ENCODE measurements around the gene FAM110A.
A peak's percentile ranks its signal among the peaks of the same experiment; 100 is the strongest.
"Not testable (repeated sequence)": the region's sequence is repeated elsewhere in the genome, so short reads cannot be mapped to it uniquely, and the experiment has no call there.

FAM110A gene

DNA sequence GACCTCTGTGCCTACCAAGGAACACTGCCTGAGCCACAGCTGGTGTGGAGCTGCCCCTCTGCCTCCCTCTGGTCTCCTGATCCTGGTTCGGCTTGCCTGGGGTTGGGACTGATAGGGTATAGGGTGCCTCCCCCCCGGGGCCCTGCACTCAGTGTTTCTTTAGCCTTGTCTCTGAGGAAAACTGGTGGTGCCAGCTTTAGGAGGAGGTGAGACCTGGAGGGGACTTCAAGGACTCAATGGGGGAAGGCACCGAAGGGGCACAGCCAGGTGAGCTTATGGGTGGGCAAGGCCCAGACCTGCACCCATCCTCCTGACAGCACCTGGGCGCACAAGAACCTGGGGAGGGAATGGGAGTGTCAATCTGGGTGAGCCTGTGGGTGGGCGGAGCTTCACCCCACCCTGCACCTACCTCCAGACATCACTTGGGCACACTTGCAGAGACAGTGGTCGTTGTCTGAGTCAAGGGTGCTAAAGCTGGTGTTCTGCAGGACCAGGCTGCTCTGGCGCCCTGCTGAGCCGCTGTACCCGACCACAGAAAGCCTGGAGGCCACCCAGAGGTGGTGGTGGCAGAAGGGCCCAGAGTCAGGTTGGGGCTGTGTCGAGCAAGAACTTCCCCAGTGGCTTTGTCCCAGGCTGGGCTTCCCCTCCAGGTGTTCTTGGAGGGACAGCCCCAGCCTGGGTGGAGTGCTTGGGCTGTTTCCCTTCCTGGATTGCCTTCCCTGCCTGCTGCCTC, 40.5 kb downstream of the FAM110A start:
- no peak for DNase-seq (ENCODE audit: low read depth in 2 of 2)

DNA sequence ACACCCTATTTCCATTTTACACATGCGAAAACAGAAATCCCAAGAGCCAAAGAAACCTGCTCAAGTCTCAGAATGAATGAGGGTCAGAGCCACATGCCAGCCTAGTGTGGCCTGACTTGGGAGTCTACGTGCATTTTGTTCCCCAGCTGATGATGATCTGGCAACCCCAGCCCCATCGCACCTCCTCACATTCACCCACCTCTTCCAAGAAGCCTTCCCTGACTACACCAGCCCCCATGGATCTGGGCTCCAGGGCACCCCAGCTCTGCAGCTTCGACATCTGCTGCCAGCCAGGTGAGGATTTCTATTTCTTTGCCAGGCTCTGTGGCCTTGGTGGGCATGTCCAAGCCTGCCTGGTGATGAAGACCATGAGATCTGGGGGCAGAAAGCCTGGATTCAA, 41.6 kb downstream of the FAM110A start:
- no peak for DNase-seq (ENCODE audit: low read depth in 2 of 2)

DNA sequence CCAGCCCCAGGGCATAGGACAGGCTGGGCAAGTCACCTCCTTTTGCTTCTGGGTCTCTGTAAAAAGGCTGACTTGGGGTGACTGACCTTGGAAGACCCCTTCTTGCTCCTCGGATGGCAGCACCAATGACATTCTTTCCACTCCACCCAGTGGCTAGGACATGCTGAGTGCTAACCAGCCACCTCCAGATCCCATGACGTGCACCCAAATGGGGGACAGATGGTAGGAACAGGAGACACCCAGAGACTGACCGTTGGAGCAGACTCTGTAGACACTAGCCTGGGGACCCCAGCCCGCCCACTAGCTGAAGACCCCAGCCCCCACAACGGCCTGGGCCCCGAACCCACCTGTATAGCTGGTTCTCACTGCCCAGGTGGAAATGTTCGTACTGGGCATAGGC, 44.3 kb downstream of the FAM110A start:
- no peak for DNase-seq (ENCODE audit: low read depth in 2 of 2)

DNA sequence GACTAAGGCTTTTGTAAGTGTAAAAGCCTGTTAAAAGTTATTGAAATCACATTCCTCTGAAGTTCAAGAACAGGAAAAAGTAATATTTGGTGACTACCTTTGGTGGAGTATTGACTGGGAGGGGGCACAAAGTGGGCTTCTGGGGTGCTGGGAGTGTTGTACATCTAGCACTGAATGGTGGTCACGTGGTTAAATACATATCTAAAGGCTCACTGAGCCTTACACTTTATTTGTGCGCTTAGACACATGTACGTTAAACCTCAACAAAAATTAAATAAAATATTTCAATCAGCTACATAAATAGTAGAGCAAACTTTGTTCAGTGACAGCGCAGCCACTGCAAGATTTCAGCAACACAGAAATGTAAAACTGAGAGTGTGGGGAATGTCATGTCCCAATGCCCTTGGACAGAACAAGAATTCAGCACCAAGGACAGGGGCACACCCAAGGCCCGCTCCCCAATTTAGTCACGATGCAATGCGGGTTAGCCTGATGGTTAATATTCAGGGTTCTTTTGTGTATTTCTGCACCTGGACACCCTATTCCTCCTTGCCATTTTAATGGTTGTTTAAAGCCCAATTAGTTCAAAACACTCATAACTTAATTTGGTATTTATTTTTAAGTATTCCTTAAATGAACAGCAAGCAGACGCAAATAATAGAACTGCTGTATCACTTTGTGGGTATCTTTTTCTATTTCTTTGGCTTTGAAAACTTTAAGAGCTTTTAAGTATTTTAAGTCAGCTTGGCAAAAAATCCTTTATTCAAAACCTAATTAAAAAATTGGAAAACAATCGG, 45.2 kb downstream of the FAM110A start:
- DNase-seq (ENCODE audit: low read depth in 2 of 2) = no peak

DNA sequence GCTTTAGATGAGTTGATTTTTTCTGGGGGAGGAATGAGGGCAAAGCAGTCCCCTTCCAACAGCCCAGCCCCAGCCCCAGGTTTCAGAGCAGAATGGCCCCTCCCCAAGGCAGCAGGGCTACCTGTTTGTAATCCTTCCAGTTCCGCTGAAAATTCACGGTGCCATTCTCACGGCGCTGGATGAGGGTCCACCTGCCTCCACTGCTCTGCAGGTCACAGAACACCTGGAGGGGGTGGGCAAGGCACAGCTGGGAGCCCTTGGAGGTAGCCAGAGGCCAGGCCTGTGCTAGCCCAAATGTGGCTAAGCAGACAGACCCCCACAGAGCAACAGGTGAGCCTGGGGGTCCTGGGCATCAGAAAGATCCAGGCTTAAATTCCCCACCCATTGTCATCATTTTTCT, 46.1 kb downstream of the FAM110A start:
- no peak for DNase-seq (ENCODE audit: low read depth in 2 of 2)

DNA sequence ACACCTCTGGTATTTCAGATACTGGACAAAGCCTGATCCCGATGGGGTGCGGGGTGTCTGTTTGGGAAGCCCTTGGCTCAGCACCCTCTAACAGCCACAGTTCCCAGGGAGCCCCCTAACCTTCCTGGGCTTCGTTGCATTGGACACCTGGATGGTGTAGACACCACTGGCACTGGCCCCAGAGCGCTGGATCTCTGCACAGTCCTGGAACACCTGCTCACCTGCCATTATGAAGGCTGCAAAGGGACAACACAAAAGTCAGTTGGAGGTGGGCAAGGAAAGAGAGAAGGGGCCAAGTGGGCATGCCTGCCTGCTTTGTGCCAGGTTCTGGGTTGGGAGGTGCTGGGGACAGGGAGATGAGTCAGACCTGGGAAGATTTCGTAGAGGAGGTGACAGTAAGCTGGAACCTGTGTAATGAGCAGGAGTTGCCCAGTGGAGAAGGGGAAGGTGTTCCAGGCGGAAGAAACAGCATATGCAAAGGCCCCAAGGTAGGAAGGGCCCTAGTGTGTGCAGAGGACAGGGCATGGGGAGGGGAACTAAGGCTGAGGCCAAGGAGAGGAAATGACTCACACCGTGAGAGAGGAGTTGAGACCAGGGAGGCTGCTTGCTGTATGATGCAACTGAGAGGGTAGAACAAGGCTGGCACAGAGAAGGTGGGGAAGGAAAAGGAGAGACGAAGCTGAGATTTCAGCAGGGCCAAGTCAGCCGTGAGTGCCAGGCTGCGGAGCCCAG, 47.7 kb downstream of the FAM110A start:
- peak in 1 of 2 donors; percentile 10 for DNase-seq (ENCODE audit: low read depth in 2 of 2)

DNA sequence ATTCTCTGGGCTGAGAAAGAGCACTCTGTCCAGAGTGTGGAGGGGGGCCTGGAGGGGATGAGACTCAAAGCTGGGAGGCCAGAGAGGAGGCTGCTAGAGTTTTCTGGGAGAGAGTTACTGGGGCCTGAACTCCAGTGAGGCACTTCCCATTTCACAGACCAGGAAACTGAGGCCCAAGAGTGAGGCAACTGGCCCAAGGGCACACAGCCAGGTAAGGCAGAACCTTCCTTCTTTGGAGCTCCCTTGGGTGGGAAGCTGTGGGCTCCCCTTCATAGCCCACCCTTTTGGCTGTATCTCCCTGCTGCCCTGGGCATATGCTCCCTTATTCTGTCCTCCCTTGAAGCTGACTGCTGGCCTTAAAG, 48.2 kb downstream of the FAM110A start:
- no peak for DNase-seq (ENCODE audit: low read depth in 2 of 2)

DNA sequence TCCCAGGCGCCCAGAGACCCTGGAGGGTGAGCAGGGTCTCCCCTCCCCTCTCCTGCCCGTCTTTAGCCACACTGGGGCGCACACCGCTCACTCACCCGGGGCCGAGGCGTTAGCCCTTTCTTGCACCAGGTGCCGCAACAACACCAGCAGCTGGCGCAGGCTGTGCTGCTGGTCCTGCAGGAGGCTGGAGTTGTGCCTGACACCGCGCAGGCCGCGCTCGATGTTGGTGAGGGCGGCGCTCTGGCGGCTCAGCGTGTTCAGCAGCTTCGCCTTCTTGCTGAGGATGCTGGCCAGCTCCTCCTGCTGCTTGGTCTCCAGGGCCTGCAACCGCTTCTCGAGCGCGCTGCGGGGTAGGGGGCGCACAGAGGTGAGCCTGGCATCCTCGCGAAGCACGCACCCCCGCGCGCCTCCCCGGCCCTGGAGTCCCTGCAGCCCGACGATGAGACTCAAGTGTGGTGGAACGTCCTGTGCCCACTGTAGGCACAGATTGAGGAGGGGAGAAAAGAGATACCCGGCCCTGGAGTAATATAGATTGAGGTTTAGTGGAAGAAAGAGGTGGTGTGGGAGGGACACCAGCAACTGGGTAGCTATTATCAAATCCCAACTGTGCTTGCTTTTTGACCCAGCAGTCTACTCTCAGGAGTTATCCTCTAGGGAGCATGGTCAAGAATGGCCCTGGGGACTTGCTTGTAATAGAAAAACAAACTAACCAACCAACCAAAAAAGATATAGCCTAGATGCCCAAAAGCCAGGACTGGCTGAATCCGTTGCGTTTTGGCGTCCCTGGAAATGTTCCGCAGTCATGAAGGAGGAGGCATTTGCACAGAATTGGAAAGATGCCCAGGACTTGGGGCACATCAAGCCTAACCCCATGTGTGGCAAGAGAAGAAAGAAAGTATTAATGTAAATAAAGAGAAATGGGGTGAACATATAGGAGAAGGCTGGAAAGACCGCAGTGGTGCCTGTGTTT, 51.8 kb downstream of the FAM110A start:
- no peak for DNase-seq (ENCODE audit: low read depth in 2 of 2)

DNA sequence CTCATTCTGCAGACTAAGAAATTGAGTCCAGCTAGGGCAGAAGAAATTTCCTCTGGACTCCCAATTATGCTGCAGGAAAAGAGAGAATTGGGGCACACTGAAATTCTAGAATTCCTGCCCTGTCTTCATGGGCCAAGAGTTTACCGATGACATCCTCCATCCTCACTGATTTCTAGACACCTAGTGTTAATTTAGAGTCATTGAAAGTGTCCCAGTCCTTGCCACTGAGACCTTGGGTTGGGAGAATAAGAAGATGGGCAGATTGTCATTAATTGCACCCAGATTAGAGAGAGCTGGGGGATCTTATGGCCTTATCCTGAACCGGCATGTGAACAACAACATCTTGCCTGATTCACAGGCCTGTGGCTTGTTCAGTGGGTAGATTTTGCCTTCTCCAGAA, 53.6 kb downstream of the FAM110A start:
- DNase-seq (ENCODE audit: low read depth in 2 of 2) = no peak

DNA sequence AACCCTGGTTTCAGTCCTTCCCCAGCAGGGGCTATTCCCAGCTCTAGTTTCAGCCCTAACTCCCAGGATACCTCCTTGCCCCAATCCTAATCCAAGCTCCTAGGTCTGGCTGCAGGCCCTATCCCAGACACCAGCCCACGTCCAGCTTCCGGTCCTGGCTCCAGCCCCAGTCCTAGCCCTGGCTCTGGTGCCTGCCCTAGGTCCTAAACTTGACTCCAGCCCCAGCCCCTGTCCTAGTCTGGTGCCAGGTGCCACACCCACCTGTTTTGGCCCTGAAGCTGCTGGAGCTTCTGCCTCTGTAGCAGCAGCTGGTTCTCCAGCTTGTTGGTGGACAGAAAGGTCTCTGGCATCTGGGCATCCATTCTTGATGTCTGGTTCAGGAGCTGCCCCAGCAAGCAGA, 54.5 kb downstream of the FAM110A start:
- DNase-seq (ENCODE audit: low read depth in 2 of 2) = no peak

DNA sequence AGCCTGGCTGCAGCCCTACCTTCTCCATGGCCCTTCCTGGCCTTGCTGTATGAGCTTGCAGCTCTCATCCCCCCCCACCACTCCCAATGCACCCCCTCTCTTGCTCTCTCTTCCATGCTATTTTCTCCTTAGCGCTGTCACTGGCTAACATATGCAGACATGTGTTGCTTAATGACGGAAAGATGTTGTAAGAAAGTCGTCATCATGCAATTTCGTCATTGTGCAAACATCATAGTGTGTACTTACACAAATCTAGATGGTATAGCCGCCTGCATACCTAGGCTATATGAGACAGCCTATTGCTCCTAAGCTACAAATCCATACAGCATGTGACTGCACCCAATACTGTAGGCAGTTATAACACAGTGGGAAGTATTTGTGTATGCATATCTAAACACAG, 55.6 kb downstream of the FAM110A start:
- DNase-seq (ENCODE audit: low read depth in 2 of 2) = no peak

DNA sequence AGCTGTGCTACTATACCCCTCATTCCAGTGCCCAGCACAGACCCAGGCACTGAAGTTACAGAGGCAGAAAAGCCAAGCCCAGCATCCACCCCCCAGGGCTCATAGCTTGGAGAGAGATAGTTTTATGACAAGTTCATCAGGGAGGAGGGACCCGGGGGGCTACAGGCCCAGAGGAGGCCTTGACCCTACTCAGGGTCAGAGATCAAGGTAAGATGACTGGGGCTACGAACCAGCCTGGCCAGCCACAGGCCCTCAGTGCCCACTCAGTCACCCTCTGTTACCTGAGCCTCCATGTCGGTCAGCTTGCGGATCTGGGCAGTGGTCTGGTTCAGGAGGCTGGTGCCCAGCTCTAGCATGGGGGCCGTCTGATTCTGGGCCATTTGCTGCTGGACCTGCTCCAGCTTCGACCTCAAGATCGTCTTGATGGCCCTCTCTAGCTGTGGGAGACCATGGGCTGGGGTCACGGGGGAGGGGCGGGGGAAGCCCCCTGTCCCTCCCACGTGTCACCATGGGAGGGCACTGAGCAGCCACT, 56.5 kb downstream of the FAM110A start:
- no peak for DNase-seq (ENCODE audit: low read depth in 2 of 2)

DNA sequence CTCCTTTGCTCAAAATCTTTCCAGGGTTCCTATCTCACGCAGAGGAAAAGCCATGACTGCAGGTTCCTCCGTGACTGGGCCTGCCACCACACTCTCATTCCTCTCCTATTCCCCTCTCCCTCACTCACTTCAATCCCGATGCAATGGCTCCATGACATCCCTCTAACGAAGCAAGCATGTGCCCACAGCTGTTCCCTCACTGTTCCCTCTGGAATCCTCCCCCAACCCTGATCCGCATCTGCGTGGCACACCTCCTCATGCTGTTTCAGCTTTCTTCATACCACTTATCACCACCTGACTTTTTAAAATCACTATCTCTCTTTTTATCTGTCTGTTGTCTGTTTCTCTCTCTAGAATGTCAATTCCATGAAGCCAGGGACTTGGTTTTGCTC, 57.1 kb downstream of the FAM110A start:
- no peak for DNase-seq (ENCODE audit: low read depth in 2 of 2)

DNA sequence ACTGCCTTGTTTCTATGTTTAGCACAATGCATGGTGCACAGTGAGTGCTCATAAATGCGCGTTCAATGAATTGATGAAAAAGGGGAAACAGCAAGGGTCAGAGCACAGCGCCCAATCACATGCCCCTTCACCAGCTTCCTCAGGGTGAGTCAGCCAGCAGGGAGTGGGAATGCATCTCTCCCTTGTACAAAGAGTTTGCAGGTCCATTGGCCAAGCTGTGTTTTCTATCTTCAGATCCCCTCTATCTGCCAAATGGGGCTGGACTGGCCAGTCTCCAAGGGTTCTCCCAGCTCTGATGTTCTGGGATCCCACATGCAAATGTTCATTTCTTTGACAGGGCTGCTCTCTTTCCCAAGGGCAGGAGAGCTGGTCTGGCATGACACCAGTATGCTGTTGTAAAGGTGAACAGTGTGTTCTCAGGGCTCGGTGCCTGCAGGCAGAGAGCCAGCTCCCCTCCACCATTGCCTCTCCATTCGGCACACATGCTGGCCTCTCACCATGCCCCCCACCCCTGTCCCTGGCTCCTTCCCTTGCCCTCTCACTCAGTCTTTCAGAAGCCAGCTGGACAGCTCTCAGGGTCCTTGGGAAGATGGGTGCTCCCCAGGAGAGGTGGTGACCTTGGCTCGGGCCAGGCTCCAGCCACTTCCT, 57.7 kb downstream of the FAM110A start:
- no peak for DNase-seq (ENCODE audit: low read depth in 2 of 2)

DNA sequence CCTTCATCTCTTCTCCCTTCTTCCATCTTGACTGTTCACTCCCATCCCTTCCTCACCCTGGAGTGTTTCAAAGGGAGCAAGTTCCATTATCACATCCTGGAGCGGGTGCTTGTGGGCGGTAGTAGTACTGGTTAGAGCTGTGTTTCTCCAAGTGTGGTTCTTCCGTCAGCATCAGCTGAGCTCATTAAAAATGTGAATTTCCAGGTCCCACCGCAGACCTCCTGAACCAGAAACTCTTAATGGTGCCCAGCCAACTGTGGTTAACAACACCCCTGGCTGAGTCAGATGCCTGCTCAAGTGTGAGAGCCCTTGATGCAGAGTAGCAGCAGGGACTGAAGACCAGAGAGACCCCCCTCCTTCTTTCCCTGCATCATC, 58.2 kb downstream of the FAM110A start:
- no peak for DNase-seq (ENCODE audit: low read depth in 2 of 2)

DNA sequence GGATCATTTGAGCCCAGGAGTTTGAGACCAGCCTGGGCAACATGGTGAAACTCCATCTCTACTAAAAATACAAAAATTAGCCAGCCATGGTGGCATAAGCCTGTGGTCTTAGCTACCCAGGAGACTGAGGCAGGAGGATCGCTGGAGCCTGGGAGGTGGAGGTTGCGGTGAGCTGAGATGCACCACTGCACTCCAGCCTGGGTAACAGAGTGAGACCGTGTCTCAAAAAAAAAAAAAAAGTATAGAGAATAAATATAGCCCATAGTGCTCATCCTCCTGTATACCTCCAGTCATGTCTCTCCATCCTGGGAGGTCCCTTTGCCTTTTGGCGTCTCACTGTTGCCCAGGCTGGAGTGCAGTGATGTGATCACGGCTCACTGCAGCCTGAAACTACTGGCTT, 58.9 kb downstream of the FAM110A start:
- not testable (repeated sequence) for DNase-seq (ENCODE audit: low read depth in 2 of 2)

All from stimulated activated CD8-positive, alpha-beta memory T cell treated with anti-CD3 and anti-CD28 coated beads, Interleukin-7, amount 100 ng/mL, for 4 hours (primary cell).